Activated CD4-positive, alpha-beta memory T cell treated with anti-CD3 and anti-CD28 coated beads for 36 hours (primary cell): Measurements from ENCODE around the gene NBAS. TPM values are rescaled to one million over a fixed set of nuclear protein-coding genes. Genes with fewer than 3 reads are reported as not detected.
"Not testable (repeated sequence)": the region's sequence is repeated elsewhere in the genome, so short reads cannot be mapped to it uniquely, and the experiment has no call there.

ENCODE experiments used
- CTCF ChIA-PET: fragments of 350-600 bp; sonication (Branson Sonifier 250); formaldehyde crosslinking; loops from one replicate; lab custom pipeline; 2021; ENCODE audit warnings: antibody characterized with exemption, inconsistent platforms; lab: Charles Lee
- POLR2A ChIA-PET: fragments of 350-600 bp; sonication (Branson Sonifier 250); formaldehyde crosslinking; loops from one replicate; lab custom pipeline; 2021; ENCODE audit warnings: antibody characterized with exemption; lab: Charles Lee
- DNase-seq: peaks from one replicate; pipeline ENCODE4 v3.0.0-alpha.2; 2020
- H3K27ac Mint-ChIP-seq: one replicate; pipeline ENCODE4 v1.8.0; 2021; ENCODE audit warnings: mixed read lengths
- H3K27me3 Mint-ChIP-seq: one replicate; pipeline ENCODE4 v1.8.0; 2021; ENCODE audit warnings: mixed read lengths
- H3K36me3 Mint-ChIP-seq: one replicate; pipeline ENCODE4 v1.8.0; 2021; ENCODE audit warnings: mixed read lengths
- H3K4me1 Mint-ChIP-seq: one replicate; pipeline ENCODE4 v1.8.0; 2021; ENCODE audit warnings: low read depth, mixed read lengths
- H3K4me3 Mint-ChIP-seq: one replicate; pipeline ENCODE4 v1.8.0; 2021; ENCODE audit warnings: mild to moderate bottlenecking, mixed read lengths
- H3K9me3 Mint-ChIP-seq: one replicate; pipeline ENCODE4 v1.8.0; 2021; ENCODE audit warnings: mixed read lengths
- intact Hi-C: fragments of 100-400 bp; cut with micrococcal nuclease; formaldehyde crosslinking; loops from one replicate; pipeline ENCODE4 v1.15.1; 2023
- total RNA-seq, 2 experiments: library from RNA; stranded (reverse); gene quantifications; one replicate each; pipeline ENCODE4 v1.2.3, GENCODE V29; 2021

The NBAS gene
- total RNA-seq, 2 experiments from 2014 or later, result 40.1 to 44.0 TPM

GRCh38 chr2:15415748-15416147 is 145.4 kb downstream of the NBAS start:
- H3K36me3 Mint-ChIP-seq, result peaks cover 30% of the 10 kb centered on the region
- intact Hi-C loops, result no loop called here
- H3K27me3 Mint-ChIP-seq, result no peaks in the 10 kb centered on the region
- ChIA-PET POLR2A (no interaction called here), CTCF (interaction anchor here (0.9 kb wide), 1 partner anchor 161 kb away, joined by 3 read pairs; no protein-coding TSS in a partner anchor)
- no peaks in the 10 kb centered on the region for H3K4me1 Mint-ChIP-seq
- no peak overlapping the region for H3K27ac Mint-ChIP-seq
- DNase-seq, result no peak
- no peak overlapping the region for H3K4me3 Mint-ChIP-seq
- no peaks in the 10 kb centered on the region for H3K9me3 Mint-ChIP-seq

GRCh38 chr2:15412779-15413178 is 148.4 kb downstream of the NBAS start:
- H3K4me3 Mint-ChIP-seq, result no peak overlapping the region
- H3K4me1 Mint-ChIP-seq, result no peaks in the 10 kb centered on the region
- no peaks in the 10 kb centered on the region for H3K27me3 Mint-ChIP-seq
- ChIA-PET CTCF (no interaction called here), POLR2A (no interaction called here)
- intact Hi-C loops, result no loop called here
- no peaks in the 10 kb centered on the region for H3K9me3 Mint-ChIP-seq
- no peak overlapping the region for H3K27ac Mint-ChIP-seq
- peaks cover 27% of the 10 kb centered on the region for H3K36me3 Mint-ChIP-seq
- DNase-seq, result no peak

GRCh38 chr2:15412309-15412708 is 148.8 kb downstream of the NBAS start:
- no peak overlapping the region for H3K4me3 Mint-ChIP-seq
- intact Hi-C loops, result no loop called here
- peaks cover 29% of the 10 kb centered on the region for H3K36me3 Mint-ChIP-seq
- no peaks in the 10 kb centered on the region for H3K27me3 Mint-ChIP-seq
- POLR2A ChIA-PET, result no interaction called here
- CTCF ChIA-PET, result no interaction called here
- no peak for DNase-seq
- H3K9me3 Mint-ChIP-seq, result no peaks in the 10 kb centered on the region
- H3K27ac Mint-ChIP-seq, result no peak overlapping the region
- H3K4me1 Mint-ChIP-seq, result no peaks in the 10 kb centered on the region

- intact Hi-C loops, result no loop called here
- POLR2A ChIA-PET, result no interaction called here
- H3K9me3 Mint-ChIP-seq, result no peaks in the 10 kb centered on the region
- H3K36me3 Mint-ChIP-seq, result peaks cover 27% of the 10 kb centered on the region
- no peak overlapping the region for H3K27ac Mint-ChIP-seq
- H3K4me3 Mint-ChIP-seq, result no peak overlapping the region
- CTCF ChIA-PET, result no interaction called here
- no peak for DNase-seq
- no peaks in the 10 kb centered on the region for H3K4me1 Mint-ChIP-seq
- H3K27me3 Mint-ChIP-seq, result no peaks in the 10 kb centered on the region
These were observed 150.2 kb downstream of the NBAS start for GRCh38 chr2:15410884-15411283.

- peaks cover 28% of the 10 kb centered on the region for H3K36me3 Mint-ChIP-seq
- ChIA-PET POLR2A (no interaction called here), CTCF (no interaction called here)
- no peak for DNase-seq
- no peak overlapping the region for H3K27ac Mint-ChIP-seq
- no peak overlapping the region for H3K4me3 Mint-ChIP-seq
- intact Hi-C loops, result no loop called here
- H3K4me1 Mint-ChIP-seq, result no peaks in the 10 kb centered on the region
- no peaks in the 10 kb centered on the region for H3K27me3 Mint-ChIP-seq
- H3K9me3 Mint-ChIP-seq, result no peaks in the 10 kb centered on the region
These were observed 152.4 kb downstream of the NBAS start for GRCh38 chr2:15408759-15409158.

- intact Hi-C loops, result no loop called here
- ChIA-PET POLR2A (no interaction called here), CTCF (no interaction called here)
- no peaks in the 10 kb centered on the region for H3K27me3 Mint-ChIP-seq
- peaks cover 23% of the 10 kb centered on the region for H3K36me3 Mint-ChIP-seq
- H3K4me3 Mint-ChIP-seq, result no peak overlapping the region
- no peak for DNase-seq
- no peak overlapping the region for H3K27ac Mint-ChIP-seq
- no peaks in the 10 kb centered on the region for H3K4me1 Mint-ChIP-seq
- H3K9me3 Mint-ChIP-seq, result no peaks in the 10 kb centered on the region
These were observed 153.5 kb downstream of the NBAS start for GRCh38 chr2:15407666-15408065.

GRCh38 chr2:15404511-15404910 is 156.6 kb downstream of the NBAS start:
- POLR2A ChIA-PET, intact Hi-C loops, H3K4me3 Mint-ChIP-seq, H3K27me3 Mint-ChIP-seq, H3K9me3 Mint-ChIP-seq, H3K27ac Mint-ChIP-seq, H3K4me1 Mint-ChIP-seq, CTCF ChIA-PET, DNase-seq: not testable (repeated sequence)
- H3K36me3 Mint-ChIP-seq, result peaks cover 20% of the 10 kb centered on the region

GRCh38 chr2:15400240-15400826 is 160.8 kb downstream of the NBAS start:
- DNase-seq, result no peak
- Mint-ChIP-seq H3K36me3 (peaks cover 19% of the 10 kb centered on the region), H3K4me3 (no peak overlapping the region), H3K27me3 (no peaks in the 10 kb centered on the region), H3K4me1 (no peaks in the 10 kb centered on the region), H3K9me3 (no peaks in the 10 kb centered on the region), H3K27ac (no peak overlapping the region)
- ChIA-PET POLR2A (no interaction called here), CTCF (no interaction called here)
- intact Hi-C loops, result no loop called here

- Mint-ChIP-seq H3K4me3 (no peak overlapping the region), H3K4me1 (no peaks in the 10 kb centered on the region), H3K27ac (no peak overlapping the region), H3K27me3 (no peaks in the 10 kb centered on the region), H3K9me3 (no peaks in the 10 kb centered on the region), H3K36me3 (peaks cover 22% of the 10 kb centered on the region)
- intact Hi-C loops, result no loop called here
- ChIA-PET CTCF (no interaction called here), POLR2A (no interaction called here)
- DNase-seq, result no peak
These were observed 161.9 kb downstream of the NBAS start for GRCh38 chr2:15399241-15399640.

- ChIA-PET POLR2A (no interaction called here), CTCF (no interaction called here)
- no peak overlapping the region for H3K27ac Mint-ChIP-seq
- H3K4me3 Mint-ChIP-seq, result no peak overlapping the region
- H3K36me3 Mint-ChIP-seq, result peaks cover 38% of the 10 kb centered on the region
- intact Hi-C loops, result no loop called here
- DNase-seq, result no peak
- no peaks in the 10 kb centered on the region for H3K9me3 Mint-ChIP-seq
- no peaks in the 10 kb centered on the region for H3K4me1 Mint-ChIP-seq
- H3K27me3 Mint-ChIP-seq, result no peaks in the 10 kb centered on the region
These were observed 169.4 kb downstream of the NBAS start for GRCh38 chr2:15391751-15392150.

GRCh38 chr2:15389895-15390294 is 171.2 kb downstream of the NBAS start:
- H3K27me3 Mint-ChIP-seq, result no peaks in the 10 kb centered on the region
- intact Hi-C loops, result no loop called here
- H3K9me3 Mint-ChIP-seq, result no peaks in the 10 kb centered on the region
- peaks cover 42% of the 10 kb centered on the region for H3K36me3 Mint-ChIP-seq
- no peak for DNase-seq
- POLR2A ChIA-PET, result no interaction called here
- no peak overlapping the region for H3K4me3 Mint-ChIP-seq
- H3K4me1 Mint-ChIP-seq, result no peaks in the 10 kb centered on the region
- no peak overlapping the region for H3K27ac Mint-ChIP-seq
- CTCF ChIA-PET, result no interaction called here

- Mint-ChIP-seq H3K4me3 (no peak overlapping the region), H3K27ac (no peak overlapping the region), H3K4me1 (no peaks in the 10 kb centered on the region), H3K9me3 (no peaks in the 10 kb centered on the region), H3K36me3 (peaks cover 40% of the 10 kb centered on the region), H3K27me3 (no peaks in the 10 kb centered on the region)
- ChIA-PET CTCF (no interaction called here), POLR2A (no interaction called here)
- no peak for DNase-seq
- intact Hi-C loops, result no loop called here
These were observed 171.8 kb downstream of the NBAS start for GRCh38 chr2:15389326-15389700.

- DNase-seq, result no peak
- H3K4me3 Mint-ChIP-seq, result no peak overlapping the region
- peaks cover 39% of the 10 kb centered on the region for H3K36me3 Mint-ChIP-seq
- POLR2A ChIA-PET, result no interaction called here
- no peaks in the 10 kb centered on the region for H3K9me3 Mint-ChIP-seq
- H3K27ac Mint-ChIP-seq, result no peak overlapping the region
- H3K27me3 Mint-ChIP-seq, result no peaks in the 10 kb centered on the region
- CTCF ChIA-PET, result no interaction called here
- H3K4me1 Mint-ChIP-seq, result no peaks in the 10 kb centered on the region
- intact Hi-C loops, result no loop called here
These were observed 172.5 kb downstream of the NBAS start for GRCh38 chr2:15388406-15389325.
